Measurements from ENCODE around the gene MORF4L1. TPM values are rescaled to one million over a fixed set of nuclear protein-coding genes. Genes with fewer than 3 reads are reported as not detected.
"Not testable (repeated sequence)": the region's sequence is repeated elsewhere in the genome, so short reads cannot be mapped to it uniquely, and the experiment has no call there.

The MORF4L1 gene, protein sequence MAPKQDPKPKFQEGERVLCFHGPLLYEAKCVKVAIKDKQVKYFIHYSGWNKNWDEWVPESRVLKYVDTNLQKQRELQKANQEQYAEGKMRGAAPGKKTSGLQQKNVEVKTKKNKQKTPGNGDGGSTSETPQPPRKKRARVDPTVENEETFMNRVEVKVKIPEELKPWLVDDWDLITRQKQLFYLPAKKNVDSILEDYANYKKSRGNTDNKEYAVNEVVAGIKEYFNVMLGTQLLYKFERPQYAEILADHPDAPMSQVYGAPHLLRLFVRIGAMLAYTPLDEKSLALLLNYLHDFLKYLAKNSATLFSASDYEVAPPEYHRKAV
- 354 and 358 TPM in 2 replicates for total RNA-seq (2014; rRNA removed; shearing (Covaris generic))

DNA sequence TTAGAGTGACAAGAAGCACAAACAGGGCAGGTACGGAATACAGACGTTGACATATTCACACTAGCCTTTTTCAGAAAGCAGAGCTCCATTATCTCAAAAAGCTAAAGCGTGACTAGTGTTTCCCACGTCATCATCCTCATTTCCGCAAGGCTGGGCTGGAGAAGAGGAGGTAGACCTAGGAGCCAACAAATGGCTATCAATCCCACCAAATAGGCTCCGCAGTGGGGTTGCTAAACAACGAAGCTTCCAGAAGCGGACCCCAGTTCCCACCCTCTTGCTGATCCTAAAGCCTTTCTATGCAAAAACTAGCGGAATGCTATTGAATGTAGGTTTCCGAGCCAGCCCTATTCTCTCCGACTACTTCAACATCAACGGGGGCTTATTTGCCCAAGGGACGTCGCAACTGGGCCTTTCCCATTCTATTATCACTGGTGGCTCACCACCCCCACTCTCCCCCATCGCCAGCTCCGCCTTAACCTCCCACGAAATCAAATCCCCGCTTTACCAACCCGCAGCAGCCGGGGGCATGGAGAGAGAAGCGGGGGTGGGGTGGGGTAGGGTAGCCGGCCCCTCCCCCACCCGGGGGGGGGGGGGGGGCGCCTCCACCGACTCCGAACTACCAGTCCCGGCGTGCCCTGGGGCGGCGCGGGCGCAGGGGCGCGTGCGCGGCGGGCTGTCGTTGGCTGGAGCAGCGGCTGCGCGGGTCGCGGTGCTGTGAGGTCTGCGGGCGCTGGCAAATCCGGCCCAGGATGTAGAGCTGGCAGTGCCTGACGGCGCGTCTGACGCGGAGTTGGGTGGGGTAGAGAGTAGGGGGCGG, at the start of gene MORF4L1:
Gene MORF4L1, plus strand, starts transcription at position 736 of the 817 bp plus-strand sequence. CDS start 128 bp downstream, outside the sequence.
- peak; percentile 96 for DNase-seq (ENCODE audit: low read depth)

DNA sequence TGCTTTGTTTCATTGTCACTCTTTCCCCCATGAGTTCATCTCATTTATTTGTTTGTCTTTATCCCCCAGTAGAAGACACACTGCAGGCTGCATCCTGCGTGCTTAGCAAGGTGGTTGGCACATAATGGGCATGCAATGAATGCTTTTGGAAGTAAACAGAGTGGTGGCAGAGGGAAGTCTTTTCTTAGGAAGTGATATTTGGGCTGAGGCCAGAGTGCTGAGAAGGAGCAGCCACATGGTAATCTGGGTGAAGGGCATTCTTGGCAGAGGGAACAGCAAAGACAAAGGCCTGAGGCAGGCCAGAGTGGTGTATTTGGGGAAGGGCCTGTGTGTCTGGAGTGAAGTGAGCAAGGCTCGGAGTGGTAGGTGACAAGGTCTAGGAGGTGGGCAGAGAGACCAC, 43.8 kb upstream of the MORF4L1 start:
- no peak for DNase-seq (ENCODE audit: low read depth)

DNA sequence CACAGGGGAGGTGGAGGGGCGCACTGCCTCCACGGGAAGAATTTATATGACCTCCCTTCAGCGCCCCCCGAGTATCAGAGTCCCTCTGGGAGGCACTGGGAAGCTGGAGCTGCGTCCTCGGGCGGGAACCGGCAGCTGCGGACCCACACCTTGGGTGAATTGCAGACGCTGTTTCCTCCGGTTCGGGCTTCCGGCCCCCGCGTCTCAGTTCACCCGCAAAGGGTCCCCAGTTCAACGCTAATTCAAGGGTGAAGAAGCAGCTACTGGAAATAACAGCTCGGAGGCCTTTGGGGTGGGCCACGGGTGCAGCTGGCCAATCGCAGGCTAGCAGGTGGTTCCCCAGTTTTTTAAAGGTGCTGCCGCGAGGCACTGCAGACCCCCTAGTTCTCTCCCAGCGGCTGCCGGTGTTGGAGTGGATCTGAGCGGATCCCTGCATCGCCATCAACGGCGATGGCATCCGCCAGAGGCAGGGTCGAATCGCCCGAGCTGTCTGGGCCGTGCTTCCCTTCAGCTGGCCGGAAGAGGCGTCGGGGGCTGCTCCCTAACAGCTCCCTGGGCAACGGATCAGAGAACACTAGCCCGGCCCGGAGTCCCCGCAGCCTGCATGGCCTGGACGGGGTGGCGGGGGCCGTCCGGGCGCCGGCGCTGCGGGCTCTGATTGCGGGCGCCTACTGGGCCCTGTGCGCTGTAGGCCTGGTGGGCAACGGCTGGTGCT, 42.0 kb upstream of the MORF4L1 start:
- DNase-seq (ENCODE audit: low read depth): no peak

DNA sequence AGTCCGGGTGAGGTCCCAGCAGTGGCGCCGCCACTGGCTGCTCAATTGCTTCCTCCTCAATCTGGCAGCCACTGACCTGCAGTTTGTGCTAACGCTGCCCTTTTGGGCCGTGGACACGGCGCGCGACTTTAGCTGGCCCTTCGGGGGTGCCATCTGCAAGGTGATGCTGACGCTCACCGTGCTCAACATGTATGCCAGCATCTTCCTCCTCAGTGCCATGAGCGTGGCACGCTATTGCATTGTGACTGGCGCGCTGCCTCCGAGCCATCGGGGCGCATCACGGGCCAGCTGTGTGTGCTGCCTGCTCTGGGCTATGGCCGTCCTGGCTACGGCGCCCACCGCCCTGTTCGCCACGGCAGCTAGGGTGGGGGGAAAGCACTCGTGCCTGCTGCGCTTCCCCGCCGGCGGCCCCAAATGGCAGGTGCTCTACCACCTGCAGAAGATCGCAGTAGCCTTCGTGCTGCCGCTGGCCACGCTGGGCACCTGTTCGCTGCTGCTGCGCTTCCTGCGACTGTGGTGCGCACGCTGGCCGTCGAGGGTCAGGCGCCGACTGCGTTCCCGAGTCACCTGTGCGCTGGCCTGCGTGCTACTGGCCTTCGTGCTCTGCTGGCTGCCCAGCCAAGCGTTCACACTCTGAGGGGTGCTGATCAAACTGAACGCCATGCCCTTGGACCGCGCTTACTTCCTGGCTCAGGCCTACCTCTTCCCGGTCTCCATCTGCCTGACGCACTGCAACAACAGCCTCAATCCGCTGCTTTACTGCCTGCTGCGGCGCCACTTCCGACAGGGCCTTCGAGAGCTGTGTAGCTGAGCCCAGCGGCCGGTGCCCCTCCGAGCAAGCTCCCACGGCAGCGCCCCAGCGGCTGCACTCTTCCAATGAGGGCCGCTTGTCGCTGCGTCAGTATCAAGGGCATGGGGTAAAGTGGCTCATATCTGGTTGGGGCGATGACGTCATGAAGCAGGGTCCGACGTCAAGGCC, 41.2 kb upstream of the MORF4L1 start:
- DNase-seq (ENCODE audit: low read depth): no peak

DNA sequence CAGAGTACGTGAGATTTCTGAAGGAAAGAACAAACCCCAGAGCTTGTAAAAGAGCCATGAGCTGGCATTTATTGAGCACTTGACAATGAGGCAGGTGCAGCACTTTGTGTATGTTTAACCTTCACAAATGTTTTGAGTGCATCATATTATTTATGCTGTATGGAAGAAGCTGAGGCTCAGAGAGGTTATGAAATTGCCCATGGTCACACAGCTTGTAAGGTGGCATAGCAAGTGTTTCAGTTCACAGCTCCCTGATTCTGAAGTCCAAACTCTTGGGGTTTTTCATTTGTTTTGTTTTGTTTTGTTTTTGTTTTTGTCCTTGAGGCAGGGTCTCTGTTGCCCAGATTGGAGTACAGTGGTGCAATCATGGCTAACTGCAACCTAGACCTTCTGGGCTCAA, 36.4 kb upstream of the MORF4L1 start:
- DNase-seq (ENCODE audit: low read depth): no peak

DNA sequence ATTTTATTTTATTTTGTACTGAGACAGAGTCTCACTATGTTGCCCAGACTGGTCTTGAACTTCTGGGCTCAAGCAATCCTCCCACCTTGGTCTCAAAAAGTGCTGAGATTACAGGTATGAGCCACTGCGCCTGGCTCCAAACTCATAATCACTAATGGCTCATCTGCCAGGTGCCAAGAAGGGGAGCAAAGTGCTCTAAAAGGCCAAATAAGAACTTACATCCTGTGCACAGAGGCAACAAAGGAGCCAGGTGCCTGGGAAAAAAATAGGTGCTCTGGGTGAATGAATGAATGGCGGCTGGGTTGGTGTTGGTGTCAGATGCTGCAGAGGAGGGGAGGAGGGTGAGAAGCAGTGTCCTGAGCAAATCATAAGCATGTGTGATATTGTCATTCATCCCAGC, 35.6 kb upstream of the MORF4L1 start:
- no peak for DNase-seq (ENCODE audit: low read depth)

DNA sequence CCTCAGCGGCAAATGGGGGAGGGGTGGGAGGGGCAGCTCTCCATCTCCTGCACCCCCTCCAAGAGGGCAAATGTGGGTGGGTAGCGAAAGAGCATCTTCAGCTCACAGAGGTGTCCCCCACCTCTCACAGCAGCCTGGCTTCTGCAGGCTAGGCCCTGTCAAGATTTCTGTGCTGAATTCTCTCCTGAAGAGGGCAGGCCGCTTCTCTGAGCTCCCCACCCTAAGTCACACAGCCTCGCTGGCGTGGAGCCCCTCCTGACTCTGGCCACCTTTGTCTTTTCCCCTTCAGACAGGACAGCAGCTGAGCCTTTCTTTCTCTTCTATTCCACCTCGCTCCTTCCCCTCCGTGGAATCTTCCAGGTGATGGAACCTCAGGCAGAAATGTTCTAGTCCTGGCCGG, 35.1 kb upstream of the MORF4L1 start:
- DNase-seq (ENCODE audit: low read depth): no peak

DNA sequence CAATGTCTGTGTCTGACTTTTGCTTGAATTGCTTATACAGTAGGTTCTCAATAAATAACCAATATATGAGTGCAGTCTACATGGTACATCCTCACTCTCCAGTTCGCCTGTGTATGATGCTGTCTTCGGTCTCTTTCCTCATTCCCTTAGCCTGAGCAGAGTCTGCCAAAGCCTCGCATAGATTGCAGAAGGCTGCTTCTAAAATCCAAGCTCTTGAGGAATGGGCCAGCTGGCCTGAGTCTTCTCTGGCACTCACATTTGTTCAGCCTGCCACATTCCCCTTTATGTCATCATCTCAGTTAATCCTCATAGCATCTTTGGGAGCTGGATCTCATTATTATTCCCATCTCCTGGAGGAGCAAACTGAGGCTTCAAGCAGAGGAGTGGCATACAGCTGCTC, 34.2 kb upstream of the MORF4L1 start:
- no peak for DNase-seq (ENCODE audit: low read depth)

DNA sequence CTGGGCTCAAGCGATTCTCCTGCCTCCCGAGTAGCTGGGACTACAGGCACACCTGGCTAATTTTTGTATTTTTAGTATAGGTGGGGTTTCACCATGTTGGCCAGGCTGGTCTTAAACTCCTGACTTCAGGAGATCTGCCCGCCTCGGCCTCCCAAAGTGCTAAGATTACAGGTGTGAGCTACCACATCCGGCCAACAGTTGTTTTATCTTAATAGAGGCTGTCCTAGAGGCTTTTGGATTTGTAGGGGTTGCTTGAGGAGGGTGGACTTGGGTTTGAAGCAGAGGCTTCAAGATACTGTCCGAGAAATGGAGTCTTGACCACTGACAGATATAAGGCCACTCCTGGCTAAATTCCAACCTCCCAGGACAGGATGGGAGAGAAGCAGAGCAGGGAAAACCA, 33.5 kb upstream of the MORF4L1 start:
- DNase-seq (ENCODE audit: low read depth): not testable (repeated sequence)

DNA sequence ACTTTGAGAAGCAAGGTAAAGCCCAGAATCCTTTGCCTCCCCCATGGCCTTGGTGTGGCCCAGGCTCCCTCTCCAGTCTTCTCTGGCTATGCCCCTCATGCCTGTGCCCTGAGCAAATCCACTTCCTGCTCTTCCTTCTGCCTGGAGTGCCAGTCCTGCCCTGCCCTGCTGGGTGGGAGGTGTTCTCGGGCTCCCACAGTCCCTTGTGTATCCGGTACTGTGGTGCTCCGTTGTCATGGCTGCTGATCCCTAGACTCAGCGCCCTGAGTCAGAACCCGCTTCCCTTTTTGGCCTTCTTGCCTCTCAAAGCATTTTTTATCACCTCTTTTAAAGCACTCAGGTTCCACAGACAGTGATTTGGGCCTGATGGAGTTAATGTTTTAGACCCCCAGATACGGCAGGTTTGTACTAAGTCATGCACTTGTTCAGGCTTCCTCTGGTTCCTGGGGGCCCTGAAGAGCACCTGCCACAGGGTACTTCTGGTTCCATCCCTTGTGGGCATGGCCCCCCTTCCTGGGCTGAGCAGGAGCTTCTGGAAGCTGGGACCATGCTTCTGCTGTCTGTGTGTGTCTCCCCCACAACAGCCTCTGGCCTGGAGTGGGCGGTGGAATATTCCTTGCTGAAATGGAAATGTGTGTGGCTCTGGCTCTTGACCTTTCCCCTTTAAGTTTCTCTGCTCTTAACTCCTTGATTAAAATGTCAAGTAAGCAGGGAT, 31.9 kb upstream of the MORF4L1 start:
- DNase-seq (ENCODE audit: low read depth): peak; percentile 62

DNA sequence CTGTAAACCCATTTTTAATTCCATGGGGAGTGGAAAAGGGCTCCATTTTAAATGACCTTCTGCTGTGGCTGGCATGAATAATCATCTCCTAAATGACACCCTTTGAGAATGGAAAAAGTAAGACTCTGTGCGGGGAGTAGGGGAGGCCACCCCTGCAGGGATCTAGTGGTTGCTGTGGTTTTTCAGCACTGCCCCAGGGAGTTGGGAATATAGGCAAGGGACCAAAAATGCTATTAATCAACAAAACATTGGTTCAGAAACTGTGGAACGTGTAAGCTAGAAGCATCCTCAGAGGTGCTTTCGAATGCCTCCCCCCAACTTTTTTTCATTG, 31.3 kb upstream of the MORF4L1 start:
- DNase-seq (ENCODE audit: low read depth): peak; percentile 46

DNA sequence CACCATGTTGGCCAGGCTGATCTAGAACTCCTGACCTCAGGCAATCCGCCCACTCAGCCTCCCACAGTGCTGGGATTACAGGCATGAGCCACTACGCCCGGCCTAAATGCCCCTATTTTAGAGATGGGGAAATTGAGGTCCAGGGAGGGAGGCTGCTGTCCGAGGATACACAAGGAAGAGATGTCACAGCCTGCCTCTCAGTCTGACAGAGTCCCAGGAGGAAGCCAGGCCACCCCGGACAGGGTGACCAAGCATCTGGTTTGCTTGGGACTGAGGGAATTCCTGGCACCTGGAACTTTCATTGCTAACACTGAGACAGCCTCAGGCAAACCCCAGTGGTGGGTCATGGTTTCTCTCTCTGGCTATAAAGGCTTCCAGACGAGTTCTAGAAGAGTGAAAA, 30.8 kb upstream of the MORF4L1 start:
- DNase-seq (ENCODE audit: low read depth): no peak

DNA sequence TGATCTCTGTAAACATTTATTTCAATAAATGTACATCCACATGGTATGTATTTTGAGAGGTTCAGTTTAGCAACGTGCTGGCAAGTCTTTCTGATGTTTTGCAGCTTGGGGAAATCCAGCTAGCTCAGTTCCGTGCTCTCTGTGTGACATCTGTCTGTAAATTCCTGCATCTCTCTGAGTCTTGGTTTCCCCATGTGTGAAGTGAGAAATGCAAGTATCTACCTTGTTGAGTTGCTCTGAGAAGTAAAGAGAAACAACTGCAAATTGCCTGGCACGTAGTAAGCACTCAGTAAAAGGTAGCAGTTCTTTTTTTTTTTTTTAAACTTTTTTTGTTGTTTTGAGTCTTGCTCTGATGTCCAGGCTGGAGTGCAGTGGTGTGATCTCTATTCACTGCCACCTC, 30.2 kb upstream of the MORF4L1 start:
- no peak for DNase-seq (ENCODE audit: low read depth)

DNA sequence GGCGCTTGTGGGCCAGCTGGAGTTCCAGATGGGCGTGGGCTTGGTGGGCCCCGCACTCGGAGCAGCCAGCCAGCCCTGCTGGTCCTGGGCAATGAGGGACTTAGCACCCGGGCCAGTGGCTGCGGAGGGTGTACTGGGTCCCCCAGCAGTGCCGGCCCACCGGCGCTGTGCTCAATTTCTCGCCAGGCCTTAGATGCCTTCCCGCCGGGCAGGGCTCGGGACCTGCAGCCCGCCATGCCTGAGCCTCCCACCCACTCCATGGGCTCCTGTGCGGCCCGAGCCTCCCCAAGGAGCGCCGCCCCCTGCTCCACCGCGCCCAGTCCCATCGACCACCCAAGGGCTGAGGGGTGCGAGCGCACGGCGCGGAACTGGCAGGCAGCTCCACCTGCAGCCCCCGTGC, 25.8 kb upstream of the MORF4L1 start:
- not testable (repeated sequence) for DNase-seq (ENCODE audit: low read depth)

DNA sequence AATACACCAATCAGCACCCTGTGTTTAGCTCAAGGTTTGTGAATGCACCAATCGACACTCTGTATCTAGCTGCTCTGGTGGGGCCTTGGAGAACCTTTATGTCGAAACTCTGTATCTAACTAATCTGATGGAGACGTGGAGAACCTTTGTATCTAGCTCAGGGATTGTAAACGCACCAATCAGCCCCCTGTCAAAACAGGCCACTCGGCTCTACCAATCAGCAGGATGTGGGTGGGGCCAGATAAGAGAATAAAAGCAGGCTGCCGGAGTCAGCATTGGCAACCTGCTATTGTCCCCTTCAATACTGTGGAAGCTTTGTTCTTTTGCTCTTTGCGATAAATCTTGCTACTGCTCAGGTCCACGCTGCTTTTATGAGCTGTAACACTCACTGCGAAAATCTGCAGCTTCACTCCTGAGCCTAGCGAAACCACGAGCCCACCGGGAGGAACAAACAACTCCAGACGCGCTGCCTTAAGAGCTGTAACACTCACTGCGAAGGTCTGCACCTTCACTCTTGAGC, 25.2 kb upstream of the MORF4L1 start:
- DNase-seq (ENCODE audit: low read depth): not testable (repeated sequence)

DNA sequence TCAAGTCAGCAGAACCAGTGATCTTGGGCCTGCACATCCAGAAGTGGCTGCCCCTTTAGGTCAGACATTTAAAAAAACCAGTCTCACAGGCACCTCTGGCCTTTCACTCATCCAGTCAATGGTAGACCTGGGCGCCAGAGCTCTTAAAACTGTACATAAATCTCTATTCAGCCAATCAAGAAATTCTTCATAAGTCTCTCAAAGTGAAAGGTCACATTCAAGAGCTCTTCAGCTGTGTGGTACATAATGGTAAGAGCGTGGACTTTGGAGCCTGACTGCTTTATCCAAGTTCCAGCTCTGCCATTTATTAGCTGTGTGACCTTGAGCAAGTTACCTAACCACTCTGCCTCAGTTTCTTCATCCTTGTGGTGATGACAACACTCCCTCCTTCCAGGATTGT, 22.3 kb upstream of the MORF4L1 start:
- no peak for DNase-seq (ENCODE audit: low read depth)

DNA sequence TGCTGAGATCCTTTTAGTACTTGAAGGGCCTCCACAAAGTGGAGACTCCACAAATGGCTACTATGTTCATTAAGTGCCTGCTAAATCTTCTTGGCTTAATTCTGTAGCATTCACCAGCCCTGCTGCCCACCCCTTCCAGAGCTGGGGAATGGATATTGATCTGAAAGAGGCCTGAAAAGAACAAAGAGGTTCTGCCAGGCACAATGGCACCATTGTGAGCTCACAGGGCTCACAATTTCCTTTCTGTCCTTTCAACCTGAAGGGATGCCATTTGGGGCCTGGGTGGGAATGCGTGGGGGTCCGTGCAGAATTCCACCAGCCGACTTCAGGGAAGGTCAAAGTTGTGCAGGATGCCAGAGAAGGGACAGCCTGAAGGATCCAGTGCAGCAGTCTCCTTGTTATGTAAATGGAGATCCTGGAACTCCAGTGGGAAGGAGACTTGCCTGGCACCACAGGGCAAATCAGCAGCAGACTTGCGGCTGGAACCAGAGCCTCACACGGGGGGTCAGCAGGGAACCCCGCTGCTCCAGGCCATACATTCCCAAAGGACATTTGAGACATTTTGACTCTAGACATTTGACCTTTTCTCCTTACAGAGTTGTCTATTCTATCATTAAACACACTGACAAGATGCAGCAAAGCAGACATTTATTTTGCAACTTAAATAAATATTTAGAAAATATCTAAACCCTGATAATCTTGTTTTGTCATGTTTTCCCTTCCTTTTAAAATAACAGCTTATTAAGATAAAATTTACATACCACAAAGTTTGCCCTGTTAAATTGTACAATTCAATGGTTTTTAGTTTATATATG, 21.5 kb upstream of the MORF4L1 start:
- no peak for DNase-seq (ENCODE audit: low read depth)

DNA sequence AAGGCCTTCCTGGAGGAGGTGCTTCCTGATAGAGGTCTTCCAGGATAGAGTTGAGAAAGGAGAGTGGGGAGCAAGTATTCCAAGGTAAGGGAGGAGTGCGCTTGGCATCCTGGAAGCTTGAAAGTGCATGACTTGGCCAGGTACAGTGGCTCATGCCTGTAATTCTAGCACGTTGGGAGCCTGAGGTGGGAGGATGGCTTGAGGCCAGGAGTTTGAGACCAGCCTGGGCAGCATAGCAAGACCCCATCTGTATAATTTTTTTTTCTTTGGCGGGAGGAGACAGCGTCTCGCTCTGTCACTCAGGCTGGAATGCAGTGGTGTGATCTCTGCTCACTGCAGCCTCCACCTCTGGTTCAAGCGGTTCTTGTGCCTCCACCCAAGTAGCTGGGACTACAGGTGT, 19.2 kb upstream of the MORF4L1 start:
- DNase-seq (ENCODE audit: low read depth): no peak

DNA sequence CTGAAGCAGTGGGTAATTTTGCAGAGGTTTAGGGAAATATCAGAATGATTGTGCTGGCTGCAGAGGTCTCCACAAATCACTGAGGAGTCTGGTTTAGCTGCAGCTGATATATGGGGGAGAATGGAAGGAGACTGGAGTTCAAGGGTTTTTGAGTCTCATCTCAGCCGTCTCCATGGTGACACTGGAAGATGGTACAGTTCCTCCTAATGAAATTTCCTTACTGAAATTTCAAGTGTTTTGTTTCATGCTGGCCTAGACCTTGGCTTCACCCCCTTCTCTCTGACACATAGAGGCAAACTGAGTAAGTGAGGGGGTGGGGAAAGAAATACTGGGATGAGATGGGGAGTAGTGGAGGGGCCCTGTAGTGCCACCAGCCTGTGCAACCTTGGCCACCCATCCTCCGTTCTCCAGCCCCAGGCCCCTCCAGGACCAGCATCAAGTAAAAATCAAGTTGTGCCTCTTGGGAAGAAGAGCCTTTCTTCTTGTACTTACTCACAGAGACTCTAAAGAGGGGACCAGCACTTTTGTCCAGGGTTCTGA, 17.8 kb upstream of the MORF4L1 start:
- no peak for DNase-seq (ENCODE audit: low read depth)
